Measurements from ENCODE around the gene TGM6.
A peak's percentile ranks its signal among the peaks of the same experiment; 100 is the strongest.

TGM6 gene

GRCh38 chr20:2365091-2365490 lies 15.6 kb upstream of the TGM6 start:
- no peak for DNase-seq

GRCh38 chr20:2365666-2366065 lies 15.0 kb upstream of the TGM6 start:
- DNase-seq: no peak

- DNase-seq: no peak
Measured at GRCh38 chr20:2368621-2369020, 12.1 kb upstream of the TGM6 start.

- DNase-seq: no peak
Measured at GRCh38 chr20:2373098-2373497, 7.6 kb upstream of the TGM6 start.

- no peak for DNase-seq
Measured at GRCh38 chr20:2374346-2375125, 6.2 kb upstream of the TGM6 start.

- no peak for DNase-seq
Measured at GRCh38 chr20:2378893-2379292, 1.8 kb upstream of the TGM6 start.

GRCh38 chr20:2379511-2380229 lies 1.0 kb upstream of the TGM6 start:
- peak; percentile 3 to 12 for DNase-seq

- DNase-seq: no peak
Measured at GRCh38 chr20:2381303-2381702, 602 bp downstream of the TGM6 start.

GRCh38 chr20:2382833-2383232 lies 2.1 kb downstream of the TGM6 start:
- DNase-seq: no peak

GRCh38 chr20:2385026-2385425 lies 4.3 kb downstream of the TGM6 start:
- DNase-seq: no peak

GRCh38 chr20:2385496-2385895 lies 4.8 kb downstream of the TGM6 start:
- no peak for DNase-seq

GRCh38 chr20:2386516-2387179 lies 5.9 kb downstream of the TGM6 start:
- DNase-seq: no peak

GRCh38 chr20:2387180-2387577 lies 6.5 kb downstream of the TGM6 start:
- peak; percentile 61 to 69 for DNase-seq

GRCh38 chr20:2387580-2387979 lies 6.9 kb downstream of the TGM6 start:
- DNase-seq: no peak

GRCh38 chr20:2390951-2391675 lies 10.4 kb downstream of the TGM6 start:
- no peak for DNase-seq

GRCh38 chr20:2394411-2395055 lies 13.8 kb downstream of the TGM6 start:
- no peak for DNase-seq

- DNase-seq: no peak
Measured at GRCh38 chr20:2395136-2395535, 14.4 kb downstream of the TGM6 start.

- DNase-seq: no peak
Measured at GRCh38 chr20:2396241-2396814, 15.6 kb downstream of the TGM6 start.

GRCh38 chr20:2397091-2397490 lies 16.4 kb downstream of the TGM6 start:
- no peak for DNase-seq

- DNase-seq: no peak
Measured at GRCh38 chr20:2397595-2398145, 17.0 kb downstream of the TGM6 start.

- DNase-seq: no peak
Measured at GRCh38 chr20:2398449-2398848, 17.7 kb downstream of the TGM6 start.

- no peak for DNase-seq
Measured at GRCh38 chr20:2399390-2399789, 18.7 kb downstream of the TGM6 start.

All from activated CD4-positive, alpha-beta T cell treated with anti-CD3 and anti-CD28 coated beads, Interleukin-2, amount 50 U/mL, for 48 hours (primary cell).